Astrocyte (in vitro differentiated cells and primary cell): ENCODE data around the gene GPR141. TPM values are rescaled to one million over a fixed set of nuclear protein-coding genes. Genes with fewer than 3 reads are reported as not detected.

Source experiments
- DNase-seq: peaks from one replicate; pipeline ENCODE4 v3.0.0-alpha.2; 2010; ENCODE audit warnings: low read depth
- FAIRE-seq: peaks from 2 replicates; lab custom pipeline; 2011; peaks lifted over from hg19 to GRCh38; lab: Jason Lieb, UNC
- H2AFZ ChIP-seq: 2 replicates; pipeline ENCODE4 v1.6.0; 2012; ENCODE audit warnings: low read depth, low read length, inconsistent platforms
- H3K27ac ChIP-seq: 2 replicates; pipeline ENCODE4 v1.5.1; 2011; ENCODE audit warnings: low read depth, low read length, inconsistent platforms
- H3K27me3 ChIP-seq: 2 replicates; pipeline ENCODE4 v1.6.0; 2011; ENCODE audit warnings: low read length, inconsistent platforms; ENCODE audit not compliant: insufficient read depth
- H3K36me3 ChIP-seq: 2 replicates; pipeline ENCODE4 v1.5.1; 2011; ENCODE audit warnings: low read length, inconsistent platforms; ENCODE audit not compliant: insufficient read depth
- H3K4me1 ChIP-seq: 2 replicates; pipeline ENCODE4 v1.5.1; 2011; ENCODE audit warnings: low read length, inconsistent platforms; ENCODE audit not compliant: insufficient read depth
- H3K4me2 ChIP-seq: 2 replicates; pipeline ENCODE4 v1.6.0; 2012; ENCODE audit warnings: low read length, inconsistent platforms
- H3K4me3 ChIP-seq: 2 replicates; pipeline ENCODE4 v1.5.1; 2011; ENCODE audit warnings: low read depth, mild to moderate bottlenecking, low read length, inconsistent platforms; ENCODE audit not compliant: insufficient read depth
- H3K79me2 ChIP-seq: 2 replicates; pipeline ENCODE4 v1.6.0; 2012; ENCODE audit warnings: mild to moderate bottlenecking, low read length, inconsistent platforms; ENCODE audit not compliant: insufficient read depth
- H3K9ac ChIP-seq: 2 replicates; pipeline ENCODE4 v1.6.0; 2012; ENCODE audit warnings: mild to moderate bottlenecking, low read length, inconsistent platforms
- H3K9me3 ChIP-seq: 2 replicates; pipeline ENCODE4 v1.5.1; 2012; ENCODE audit warnings: low read depth, mild to moderate bottlenecking, low read length, inconsistent platforms; ENCODE audit not compliant: insufficient read depth
- H4K20me1 ChIP-seq: 2 replicates; pipeline ENCODE4 v1.6.0; 2012; ENCODE audit warnings: low read length, inconsistent platforms; ENCODE audit not compliant: insufficient read depth
- H3K27ac Mint-ChIP-seq: one replicate; pipeline ENCODE4 v1.8.0; 2021; ENCODE audit warnings: mild to moderate bottlenecking, mixed read lengths; ENCODE audit not compliant: unreplicated experiment
- H3K27me3 Mint-ChIP-seq: one replicate; pipeline ENCODE4 v1.8.0; 2021; ENCODE audit warnings: low read depth, mixed read lengths; ENCODE audit not compliant: unreplicated experiment
- H3K36me3 Mint-ChIP-seq: one replicate; pipeline ENCODE4 v1.8.0; 2021; ENCODE audit warnings: low read depth, mixed read lengths; ENCODE audit not compliant: unreplicated experiment
- H3K4me1 Mint-ChIP-seq: one replicate; pipeline ENCODE4 v1.8.0; 2021; ENCODE audit warnings: low read depth, mixed read lengths; ENCODE audit not compliant: unreplicated experiment
- H3K4me3 Mint-ChIP-seq: one replicate; pipeline ENCODE4 v1.8.0; 2021; ENCODE audit warnings: mild to moderate bottlenecking, moderate library complexity, mixed read lengths; ENCODE audit not compliant: unreplicated experiment
- H3K9me3 Mint-ChIP-seq: one replicate; pipeline ENCODE4 v1.8.0; 2021; ENCODE audit warnings: mild to moderate bottlenecking, mixed read lengths; ENCODE audit not compliant: unreplicated experiment
- EZH2 ChIP-seq: IDR thresholded peaks from 2 replicates; pipeline ENCODE4 v1.6.1; 2012; ENCODE audit warnings: mild to moderate bottlenecking, low read length, inconsistent platforms; ENCODE audit not compliant: insufficient read depth
- total RNA-seq: library from RNA; stranded (reverse); gene quantifications from 2 replicates; pipeline ENCODE4 v1.2.1, GENCODE V29; 2021
- TF ChIP-seq, protein P1 (sequence below): IDR thresholded peaks from 2 replicates; pipeline ENCODE4 v1.5.1; 2011; ENCODE audit warnings: low read depth, mild to moderate bottlenecking, inconsistent platforms, low read length, moderate library complexity; ENCODE audit not compliant: insufficient read depth

The GPR141 gene
- total RNA-seq, 1 donor from 2014 or later, result not detected

- peaks cover 2% of the 10 kb centered on the region for H3K9me3 ChIP-seq
- H3K4me3 ChIP-seq, result no peak overlapping the region
- H4K20me1 ChIP-seq, result no peaks in the 10 kb centered on the region
- no peak overlapping the region for H3K27ac Mint-ChIP-seq
- H3K4me1 ChIP-seq, result no peaks in the 10 kb centered on the region
- no peak overlapping the region for H3K4me3 Mint-ChIP-seq
- no peak overlapping the region for H3K27ac ChIP-seq
- no peaks in the 10 kb centered on the region for H3K36me3 Mint-ChIP-seq
- H2AFZ ChIP-seq, result no peak overlapping the region
- H3K4me2 ChIP-seq, result no peak overlapping the region
- no peak for FAIRE-seq
- H3K27me3 ChIP-seq, result no peaks in the 10 kb centered on the region
- no peaks in the 10 kb centered on the region for H3K36me3 ChIP-seq
- no peak for DNase-seq
- no peak for TF ChIP-seq EZH2
- TF ChIP-seq, protein P1, sequence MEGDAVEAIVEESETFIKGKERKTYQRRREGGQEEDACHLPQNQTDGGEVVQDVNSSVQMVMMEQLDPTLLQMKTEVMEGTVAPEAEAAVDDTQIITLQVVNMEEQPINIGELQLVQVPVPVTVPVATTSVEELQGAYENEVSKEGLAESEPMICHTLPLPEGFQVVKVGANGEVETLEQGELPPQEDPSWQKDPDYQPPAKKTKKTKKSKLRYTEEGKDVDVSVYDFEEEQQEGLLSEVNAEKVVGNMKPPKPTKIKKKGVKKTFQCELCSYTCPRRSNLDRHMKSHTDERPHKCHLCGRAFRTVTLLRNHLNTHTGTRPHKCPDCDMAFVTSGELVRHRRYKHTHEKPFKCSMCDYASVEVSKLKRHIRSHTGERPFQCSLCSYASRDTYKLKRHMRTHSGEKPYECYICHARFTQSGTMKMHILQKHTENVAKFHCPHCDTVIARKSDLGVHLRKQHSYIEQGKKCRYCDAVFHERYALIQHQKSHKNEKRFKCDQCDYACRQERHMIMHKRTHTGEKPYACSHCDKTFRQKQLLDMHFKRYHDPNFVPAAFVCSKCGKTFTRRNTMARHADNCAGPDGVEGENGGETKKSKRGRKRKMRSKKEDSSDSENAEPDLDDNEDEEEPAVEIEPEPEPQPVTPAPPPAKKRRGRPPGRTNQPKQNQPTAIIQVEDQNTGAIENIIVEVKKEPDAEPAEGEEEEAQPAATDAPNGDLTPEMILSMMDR, result no peak
- no peaks in the 10 kb centered on the region for H3K27me3 Mint-ChIP-seq
- H3K9me3 Mint-ChIP-seq, result no peaks in the 10 kb centered on the region
- H3K79me2 ChIP-seq, result no peaks in the 10 kb centered on the region
- no peaks in the 10 kb centered on the region for H3K4me1 Mint-ChIP-seq
- no peak overlapping the region for H3K9ac ChIP-seq
Measured at GRCh38 chr7:37660614-37661013, 23.0 kb upstream of the GPR141 start.

GRCh38 chr7:37663693-37664092 lies 19.9 kb upstream of the GPR141 start:
- H3K27ac Mint-ChIP-seq, result no peak overlapping the region
- H3K27me3 Mint-ChIP-seq, result peaks cover 4% of the 10 kb centered on the region
- Histone ChIP-seq H3K79me2 (no peaks in the 10 kb centered on the region), H3K27ac (no peak overlapping the region), H3K4me2 (no peak overlapping the region), H2AFZ (no peak overlapping the region), H3K4me1 (no peaks in the 10 kb centered on the region), H3K4me3 (no peak overlapping the region), H3K9ac (no peak overlapping the region), H3K27me3 (no peaks in the 10 kb centered on the region), H4K20me1 (no peaks in the 10 kb centered on the region), H3K36me3 (no peaks in the 10 kb centered on the region), H3K9me3 (no peaks in the 10 kb centered on the region)
- TF ChIP-seq EZH2, result no peak
- TF ChIP-seq, protein P1, result no peak
- no peak overlapping the region for H3K4me3 Mint-ChIP-seq
- H3K9me3 Mint-ChIP-seq, result no peaks in the 10 kb centered on the region
- no peaks in the 10 kb centered on the region for H3K4me1 Mint-ChIP-seq
- DNase-seq (no peak), FAIRE-seq (no peak)
- H3K36me3 Mint-ChIP-seq, result no peaks in the 10 kb centered on the region

DNA sequence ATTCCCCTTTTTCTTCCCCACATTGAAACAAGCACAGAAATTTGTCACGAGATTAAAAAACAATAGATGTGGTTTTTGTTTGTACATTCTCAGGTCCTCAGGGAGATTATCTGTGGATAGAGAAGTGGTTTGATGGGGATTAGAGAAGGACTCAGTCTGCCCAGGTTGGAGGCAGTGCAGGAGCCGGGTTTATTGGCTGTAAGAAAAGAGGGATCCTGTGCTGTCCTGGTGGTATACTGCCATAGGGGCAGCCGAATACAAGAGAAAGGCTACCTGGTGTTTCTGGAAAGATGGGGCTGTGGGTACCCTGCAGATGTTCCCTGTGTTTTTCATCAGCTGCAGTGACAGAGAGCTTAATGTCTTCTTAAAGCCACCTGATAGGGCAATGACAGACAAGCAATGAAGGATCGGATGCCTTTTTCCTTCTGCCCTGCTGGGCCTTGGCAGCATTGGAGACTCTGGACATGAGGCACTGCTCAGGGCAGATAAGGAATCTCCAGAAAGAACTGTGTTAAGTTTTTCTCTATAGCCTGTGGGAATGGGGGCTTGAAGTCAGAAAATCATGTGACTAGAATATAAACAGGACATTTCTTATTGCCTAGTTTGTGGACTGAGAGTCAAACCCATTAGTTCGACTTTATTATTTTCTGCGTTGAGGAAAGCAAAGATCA lies 18.1 kb upstream of the GPR141 start:
- H3K9me3 ChIP-seq, result no peaks in the 10 kb centered on the region
- TF ChIP-seq EZH2, result no peak
- TF ChIP-seq, protein P1, result no peak
- H3K27ac Mint-ChIP-seq, result no peak overlapping the region
- H3K4me3 ChIP-seq, result no peak overlapping the region
- H3K27me3 Mint-ChIP-seq, result peaks cover 4% of the 10 kb centered on the region
- H3K4me1 ChIP-seq, result no peaks in the 10 kb centered on the region
- H3K27ac ChIP-seq, result no peak overlapping the region
- no peaks in the 10 kb centered on the region for H3K79me2 ChIP-seq
- H3K4me2 ChIP-seq, result no peak overlapping the region
- H3K9ac ChIP-seq, result no peak overlapping the region
- H4K20me1 ChIP-seq, result no peaks in the 10 kb centered on the region
- DNase-seq, result no peak
- H3K27me3 ChIP-seq, result no peaks in the 10 kb centered on the region
- no peaks in the 10 kb centered on the region for H3K36me3 Mint-ChIP-seq
- no peak overlapping the region for H3K4me3 Mint-ChIP-seq
- H2AFZ ChIP-seq, result no peak overlapping the region
- H3K4me1 Mint-ChIP-seq, result no peaks in the 10 kb centered on the region
- H3K9me3 Mint-ChIP-seq, result no peaks in the 10 kb centered on the region
- H3K36me3 ChIP-seq, result no peaks in the 10 kb centered on the region
- FAIRE-seq, result no peak
